NCI-H2107 (cell line): Measurements from ENCODE around the gene NACC2.

Source experiments
- DNase-seq: peaks from one replicate; lab custom pipeline; 2025; lab: John Stamatoyannopoulos, UW

NACC2 gene, protein sequence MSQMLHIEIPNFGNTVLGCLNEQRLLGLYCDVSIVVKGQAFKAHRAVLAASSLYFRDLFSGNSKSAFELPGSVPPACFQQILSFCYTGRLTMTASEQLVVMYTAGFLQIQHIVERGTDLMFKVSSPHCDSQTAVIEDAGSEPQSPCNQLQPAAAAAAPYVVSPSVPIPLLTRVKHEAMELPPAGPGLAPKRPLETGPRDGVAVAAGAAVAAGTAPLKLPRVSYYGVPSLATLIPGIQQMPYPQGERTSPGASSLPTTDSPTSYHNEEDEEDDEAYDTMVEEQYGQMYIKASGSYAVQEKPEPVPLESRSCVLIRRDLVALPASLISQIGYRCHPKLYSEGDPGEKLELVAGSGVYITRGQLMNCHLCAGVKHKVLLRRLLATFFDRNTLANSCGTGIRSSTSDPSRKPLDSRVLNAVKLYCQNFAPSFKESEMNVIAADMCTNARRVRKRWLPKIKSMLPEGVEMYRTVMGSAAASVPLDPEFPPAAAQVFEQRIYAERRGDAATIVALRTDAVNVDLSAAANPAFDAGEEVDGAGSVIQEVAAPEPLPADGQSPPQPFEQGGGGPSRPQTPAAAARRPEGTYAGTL

DNA sequence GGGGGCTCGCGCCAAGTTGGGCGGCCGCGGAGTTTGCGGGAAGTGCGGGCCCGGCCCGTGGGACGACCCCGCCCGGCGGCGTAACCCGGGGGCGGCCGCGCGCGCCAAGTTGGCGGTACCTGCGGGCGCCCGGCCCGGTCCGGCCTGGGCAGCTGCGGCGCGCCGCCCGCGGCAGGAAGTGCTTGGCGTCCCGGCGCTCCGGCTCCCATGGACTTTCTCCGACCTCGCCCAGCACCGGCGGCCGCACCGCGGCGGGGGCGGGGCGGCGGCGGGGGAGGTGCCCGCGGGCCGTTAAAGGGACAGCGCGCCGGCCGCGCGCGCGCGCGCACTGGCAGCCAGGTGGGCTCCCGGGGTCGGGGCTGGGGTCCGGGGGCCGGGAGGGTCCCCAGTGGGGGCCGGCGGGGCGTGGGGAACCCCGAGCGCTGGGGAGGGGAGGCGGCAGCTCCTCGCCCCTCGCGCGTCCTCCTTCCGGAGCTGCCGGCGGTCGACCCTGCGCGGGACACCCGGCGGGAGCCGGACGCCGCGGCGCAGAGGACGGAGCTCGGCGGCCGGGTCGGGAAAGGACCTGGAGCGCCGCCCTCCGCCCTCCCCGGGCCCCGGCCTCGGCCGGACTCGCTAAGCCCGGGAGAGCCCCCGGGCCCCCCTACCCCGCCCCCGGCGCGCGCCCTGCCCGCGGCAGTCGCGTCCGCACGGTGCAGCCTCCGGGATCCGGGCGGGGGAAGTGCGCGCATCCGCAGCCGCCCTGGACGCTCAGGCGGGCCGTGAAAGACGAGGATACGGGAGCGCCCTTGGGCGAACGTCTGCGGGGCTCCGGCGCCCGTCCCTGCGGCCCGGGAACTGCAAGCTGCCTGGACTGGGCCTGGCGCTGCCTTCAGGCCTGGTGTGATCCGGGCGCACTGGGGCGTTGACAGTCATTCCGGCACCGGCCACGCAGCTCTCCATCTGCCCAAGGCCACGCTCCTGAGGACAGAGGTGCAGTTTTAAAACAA lies at the start of gene NACC2:
Gene NACC2, minus strand, starts transcription at position 220 of the 989 bp plus-strand sequence. CDS start 44,768 bp downstream, outside the sequence.
- no peak for DNase-seq

DNA sequence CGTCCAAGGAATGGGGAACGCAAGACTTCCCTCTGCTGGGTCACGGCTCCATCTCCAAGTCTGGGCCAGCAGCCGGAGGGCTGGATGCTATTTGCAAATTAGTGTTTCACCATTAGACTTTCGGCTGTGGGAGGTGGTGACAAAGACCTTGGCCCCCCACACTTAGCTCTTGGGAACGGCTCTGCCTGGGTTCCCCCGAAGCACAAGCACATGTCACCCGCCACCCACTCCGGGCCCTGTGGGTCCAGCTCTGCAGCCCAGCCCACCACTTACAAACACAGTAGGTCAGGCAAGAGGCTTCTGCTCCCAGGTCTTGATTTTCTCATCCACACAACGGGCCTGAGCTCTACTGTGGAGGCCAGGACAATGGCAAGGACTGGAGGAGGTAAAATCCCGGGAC lies 49.4 kb upstream of the NACC2 start:
- no peak for DNase-seq

DNA sequence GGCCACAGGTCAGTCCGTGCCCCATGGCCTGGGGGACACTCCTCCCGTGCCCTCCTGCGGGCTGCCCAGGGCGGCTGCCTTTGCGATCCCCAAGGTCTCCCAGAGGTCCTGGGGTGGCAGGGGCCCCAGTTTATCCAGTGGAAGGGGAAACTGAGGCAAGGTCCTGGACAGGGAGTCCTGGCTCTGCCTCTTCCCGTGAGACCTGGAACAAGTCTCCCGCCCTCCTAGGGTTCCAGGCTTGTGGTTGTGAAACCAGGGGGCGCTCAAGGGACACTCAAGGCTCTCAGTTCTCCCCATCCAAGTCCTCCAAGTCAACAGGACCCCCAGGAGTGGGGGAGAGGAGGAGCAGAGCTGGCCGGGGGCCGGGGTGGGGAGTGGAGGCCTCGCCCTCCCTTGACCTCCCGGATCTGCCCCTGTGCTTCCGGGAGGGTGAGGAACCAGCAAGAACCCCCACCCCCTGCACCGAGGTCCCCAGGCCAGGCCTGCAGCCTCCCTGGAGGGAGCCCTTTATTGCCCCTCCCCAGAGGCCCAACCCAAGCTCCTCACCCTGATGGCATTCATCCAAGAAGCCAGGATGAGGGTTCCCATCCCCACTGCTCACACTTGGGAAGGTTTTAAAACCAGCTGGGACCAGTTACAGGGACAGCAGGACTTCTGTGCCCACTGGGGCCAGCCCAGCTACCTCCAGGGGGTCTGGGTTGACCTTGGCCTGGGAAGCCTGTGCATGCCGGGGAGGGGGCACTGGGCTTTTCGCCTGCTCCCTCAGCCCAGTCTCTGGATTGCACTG lies 48.3 kb upstream of the NACC2 start:
- no peak for DNase-seq

DNA sequence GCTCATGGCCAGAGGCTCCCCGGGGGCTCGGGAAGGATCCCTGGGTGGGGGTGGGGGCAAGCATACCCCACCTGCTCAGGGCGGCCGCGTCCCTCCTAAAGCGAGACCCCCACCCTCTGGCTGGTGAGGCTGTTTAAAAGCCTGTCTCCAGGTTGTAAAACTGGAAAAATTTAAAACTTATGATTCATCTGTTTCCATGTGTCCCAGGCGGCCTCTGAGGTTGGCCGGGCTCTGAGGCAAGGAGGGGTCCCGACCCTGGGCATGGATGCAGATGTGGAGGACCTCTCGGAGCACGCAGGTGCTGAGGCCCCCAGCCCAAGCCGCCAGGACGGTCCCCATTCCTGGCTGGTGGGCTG lies 47.7 kb upstream of the NACC2 start:
- DNase-seq: no peak

DNA sequence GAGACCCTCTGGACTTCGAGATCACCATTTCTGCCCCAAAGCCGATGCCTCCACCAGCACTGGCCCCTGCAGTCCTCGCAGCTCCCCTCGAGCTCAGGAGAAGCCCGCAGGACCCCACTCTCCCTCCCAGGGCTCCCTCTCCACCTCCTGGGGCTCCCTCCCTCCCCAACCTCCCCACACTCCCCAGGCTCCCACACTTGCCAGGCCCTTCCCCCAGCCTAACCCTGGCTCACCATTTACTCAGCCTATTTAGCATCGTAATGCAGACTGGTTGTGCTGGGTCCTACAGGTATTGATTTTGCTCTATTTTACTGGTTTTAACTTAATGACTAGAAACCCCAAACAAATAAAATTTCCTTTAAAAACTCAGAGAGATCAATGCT lies 47.3 kb upstream of the NACC2 start:
- no peak for DNase-seq

DNA sequence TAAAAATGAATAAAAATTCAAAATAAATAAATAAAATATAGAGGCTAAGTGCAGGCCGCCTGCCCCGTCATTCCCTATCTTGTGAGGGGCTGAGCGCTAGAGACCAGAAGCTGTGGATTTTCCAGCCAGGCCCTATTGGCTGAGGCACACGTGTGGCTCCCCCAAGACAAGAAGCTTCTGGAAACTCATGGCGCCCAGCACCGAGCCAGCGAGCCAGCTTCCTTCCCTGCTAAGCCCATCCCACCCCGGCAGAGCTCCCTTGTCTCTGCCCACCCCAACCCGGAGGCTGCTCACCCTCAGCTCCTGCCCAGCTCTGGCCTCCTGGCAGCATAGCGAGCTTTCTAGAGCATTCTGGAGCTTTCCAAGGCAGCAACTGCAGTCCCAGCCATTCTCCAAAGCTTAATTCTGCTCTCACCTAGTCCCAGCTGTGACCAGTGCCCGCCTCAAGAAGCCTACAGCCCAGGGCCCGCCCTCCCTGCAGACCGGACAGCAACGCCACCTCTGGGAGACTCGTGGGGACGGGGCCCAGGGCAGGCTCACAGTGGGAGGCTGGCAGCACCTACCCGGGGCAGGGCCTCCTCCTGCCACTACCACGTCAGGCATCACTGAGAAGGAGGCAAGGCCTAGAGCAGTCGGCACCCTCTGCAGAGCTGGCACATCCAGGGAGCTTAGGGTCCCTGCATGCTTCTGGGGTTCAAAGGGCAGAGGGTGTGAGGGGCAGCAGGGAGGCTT lies 46.8 kb upstream of the NACC2 start:
- DNase-seq: no peak

DNA sequence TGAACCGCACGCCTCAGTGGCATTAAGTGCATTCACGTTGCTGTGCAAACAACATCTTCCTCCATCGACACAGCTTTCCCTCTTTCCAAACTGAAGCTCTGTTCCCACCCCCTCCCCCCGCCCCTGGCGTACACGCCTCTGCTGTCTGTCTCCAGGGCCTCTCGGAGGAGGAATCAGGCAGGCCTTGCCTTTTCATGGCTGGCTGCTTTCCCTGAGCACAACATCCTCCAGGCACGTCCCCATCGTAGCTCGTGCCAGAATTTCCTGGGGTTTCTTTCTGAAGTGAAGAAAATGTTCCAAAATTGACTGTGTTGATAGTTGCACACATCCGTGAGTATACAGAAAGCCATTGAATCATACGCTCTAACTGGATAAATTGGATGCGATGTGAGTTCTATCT lies 45.9 kb upstream of the NACC2 start:
- no peak for DNase-seq

DNA sequence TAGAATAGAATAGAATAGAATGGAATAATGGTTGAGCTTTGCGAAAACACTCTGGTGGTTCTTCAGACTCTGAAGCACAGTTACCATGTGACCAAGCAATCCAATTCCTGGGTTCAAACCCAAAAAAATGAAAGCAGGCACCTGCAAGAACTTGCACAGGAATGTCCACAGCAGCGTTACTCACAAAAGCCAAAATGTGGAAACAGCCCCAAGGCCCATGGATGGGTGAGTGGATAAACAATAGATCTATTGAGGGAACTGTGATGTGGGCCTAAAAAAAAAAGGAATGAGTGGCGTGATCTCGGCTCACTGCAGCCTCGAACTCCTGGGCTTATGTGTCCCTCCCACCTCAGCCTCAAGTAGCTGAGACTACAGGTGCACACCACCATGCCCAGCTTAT lies 45.0 kb upstream of the NACC2 start:
- DNase-seq: no peak

DNA sequence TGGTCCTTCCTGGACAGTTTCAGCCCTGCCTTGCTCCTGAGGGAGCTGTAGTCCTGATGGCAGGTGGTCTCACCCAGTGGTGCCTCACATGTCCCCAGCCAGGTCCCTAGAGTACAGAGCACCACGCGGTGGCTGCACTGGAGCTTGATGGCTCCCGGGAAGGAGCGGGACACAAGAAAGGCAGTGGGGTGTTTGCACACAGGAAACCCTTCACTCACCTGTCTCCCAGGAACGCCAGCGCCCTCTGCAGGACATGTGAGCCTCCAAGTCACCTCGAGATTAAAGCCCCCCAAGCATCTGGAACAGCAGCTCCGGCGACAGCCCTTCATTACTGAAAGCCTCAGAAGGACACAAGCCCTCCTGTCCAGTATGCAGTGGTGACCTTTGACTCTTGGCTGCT lies 43.5 kb upstream of the NACC2 start:
- DNase-seq: peak; percentile 27

DNA sequence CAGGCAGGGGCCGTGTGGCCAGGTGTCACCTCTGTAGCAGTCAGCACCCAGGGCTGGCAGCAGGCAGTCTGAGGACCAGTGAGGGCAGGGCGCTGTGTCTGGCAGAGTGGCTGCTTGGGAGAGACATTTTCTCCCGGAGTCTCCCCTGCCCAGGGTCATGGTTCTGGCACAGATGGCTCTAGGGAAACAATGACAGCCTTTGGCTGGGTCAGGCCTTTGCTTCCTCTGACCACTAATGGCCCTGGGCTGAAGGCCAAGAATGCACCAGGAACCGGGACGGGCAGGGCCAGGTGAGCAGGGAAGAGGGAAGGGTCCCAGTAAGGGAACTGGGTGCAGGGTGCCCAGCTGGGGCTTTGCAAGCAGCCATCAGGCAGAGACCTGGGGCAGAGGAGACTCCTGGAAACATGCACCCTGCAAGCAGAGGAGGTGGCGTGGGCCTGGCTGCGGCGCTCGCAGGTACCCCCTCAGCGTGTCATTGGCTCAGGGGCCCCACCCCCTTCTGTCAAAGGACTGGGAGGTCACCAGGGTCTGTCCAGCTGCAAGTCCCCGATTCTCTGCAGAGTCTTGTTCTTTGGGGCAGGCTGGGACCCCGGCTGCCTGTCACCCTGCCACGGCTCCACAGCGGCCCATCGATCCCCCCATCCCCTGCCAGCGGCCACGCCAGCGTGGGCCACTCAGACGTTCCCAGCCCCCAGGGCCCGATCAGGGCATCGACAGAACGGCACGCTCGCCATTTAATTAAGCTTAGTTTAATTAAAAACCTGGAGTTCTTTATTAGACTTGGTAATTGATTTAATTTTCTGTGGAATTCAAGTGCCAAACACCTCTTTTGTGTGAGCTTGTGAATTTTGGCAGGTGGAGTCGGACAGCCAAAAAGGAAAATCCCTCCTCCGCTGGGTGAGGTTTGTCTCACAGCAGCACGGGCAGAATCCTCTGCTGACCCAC lies 42.5 kb upstream of the NACC2 start:
- no peak for DNase-seq

DNA sequence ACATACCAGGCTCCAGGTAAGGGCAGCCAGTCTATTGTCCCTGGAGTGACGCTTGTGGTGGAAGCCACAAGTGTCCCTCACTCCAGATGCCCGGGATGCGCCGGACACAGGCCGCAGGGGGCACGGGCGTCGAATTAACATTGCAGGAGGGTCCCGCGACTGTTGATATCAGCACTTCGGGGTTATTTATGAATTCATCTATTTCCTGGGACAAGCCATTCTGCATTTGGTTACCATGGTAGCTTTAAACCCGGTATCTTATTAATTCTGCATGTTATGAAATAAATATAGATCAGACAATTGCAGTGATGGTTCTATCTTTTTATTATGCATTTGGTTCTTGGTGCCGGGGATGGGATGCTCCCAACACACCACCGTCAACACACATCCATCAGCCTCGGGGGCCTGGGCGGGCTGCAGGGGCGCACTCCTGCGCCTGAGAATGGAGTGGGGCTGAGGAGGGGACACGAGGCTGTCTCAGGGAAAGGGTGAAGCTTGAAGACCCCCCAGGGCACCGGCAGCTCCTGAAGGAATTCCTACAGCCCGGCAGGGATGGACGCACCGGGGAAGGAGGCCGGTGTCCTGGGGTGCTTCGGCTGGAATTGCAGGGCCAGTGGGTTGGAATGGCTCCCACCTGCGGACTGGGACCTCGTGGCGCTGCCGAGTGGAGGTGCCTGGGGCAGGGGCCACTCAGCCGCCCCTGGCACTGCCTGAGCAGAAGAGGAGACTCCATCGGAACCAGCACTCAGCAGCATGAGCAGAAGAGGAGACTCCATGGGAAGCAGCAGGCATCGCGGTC lies 41.2 kb upstream of the NACC2 start:
- DNase-seq: no peak

DNA sequence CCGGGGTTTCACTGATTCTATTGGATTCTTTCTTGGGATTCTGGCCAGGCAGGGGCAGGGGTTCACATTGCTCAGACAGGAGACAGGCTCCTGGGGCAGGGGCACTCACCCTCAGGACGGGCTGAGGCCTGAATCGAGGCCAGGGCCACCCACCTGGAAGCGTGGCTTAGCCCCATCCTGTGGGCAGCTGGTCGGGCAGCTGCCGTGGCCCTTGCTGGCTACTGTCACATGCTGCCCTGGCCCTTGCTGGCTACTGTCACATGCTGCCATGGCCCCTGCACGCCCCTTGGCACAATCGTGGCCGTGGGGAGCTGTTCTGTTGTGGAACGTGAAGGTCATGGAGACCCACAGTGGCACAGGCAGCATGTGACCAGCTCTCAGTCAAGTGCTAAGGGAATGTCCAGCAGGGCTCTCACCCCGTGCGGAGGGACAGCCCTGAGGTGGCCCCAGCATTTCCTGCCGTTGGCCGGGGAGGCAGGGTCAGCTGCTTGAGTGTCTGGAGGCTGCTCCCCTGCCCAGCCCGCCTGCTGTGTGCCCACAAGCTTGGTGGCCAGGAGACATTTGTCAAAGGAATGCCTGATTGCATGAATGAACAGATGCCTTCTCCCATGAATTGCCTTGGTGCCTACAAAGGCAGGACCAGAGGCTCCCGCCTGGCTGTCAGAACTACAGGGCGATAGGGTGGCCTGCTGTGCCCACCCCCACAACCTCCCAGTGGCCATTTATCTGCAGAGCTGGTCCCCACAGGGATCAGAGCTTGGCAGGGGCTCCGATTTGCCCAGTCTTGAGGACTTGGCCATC lies 40.4 kb upstream of the NACC2 start:
- no peak for DNase-seq

DNA sequence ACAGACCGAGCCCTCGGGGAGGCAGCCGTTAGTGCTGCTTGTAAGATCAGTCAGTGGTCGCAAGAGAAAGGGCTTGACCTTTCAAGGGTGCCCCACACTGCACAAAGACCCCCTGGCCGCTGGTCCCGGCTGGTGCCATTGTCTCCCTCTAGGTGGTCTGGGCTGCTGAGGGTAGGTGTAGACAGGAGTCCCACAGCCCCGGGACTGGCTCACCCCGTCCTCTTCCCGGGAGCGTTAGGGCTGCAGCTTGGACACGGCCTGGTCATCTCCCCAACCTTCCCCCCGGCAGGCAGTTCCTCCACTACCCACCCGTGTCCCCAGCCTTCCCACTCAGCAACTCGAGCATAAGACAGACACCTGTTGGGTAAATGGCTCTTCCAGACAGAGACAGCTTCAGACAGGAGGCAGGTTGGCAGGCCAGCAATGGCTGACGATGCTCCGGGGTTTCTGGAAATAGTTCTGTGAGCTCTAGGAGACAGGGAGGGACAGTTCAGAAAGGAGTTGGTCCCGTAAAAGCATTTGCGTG lies 38.9 kb upstream of the NACC2 start:
- DNase-seq: no peak

DNA sequence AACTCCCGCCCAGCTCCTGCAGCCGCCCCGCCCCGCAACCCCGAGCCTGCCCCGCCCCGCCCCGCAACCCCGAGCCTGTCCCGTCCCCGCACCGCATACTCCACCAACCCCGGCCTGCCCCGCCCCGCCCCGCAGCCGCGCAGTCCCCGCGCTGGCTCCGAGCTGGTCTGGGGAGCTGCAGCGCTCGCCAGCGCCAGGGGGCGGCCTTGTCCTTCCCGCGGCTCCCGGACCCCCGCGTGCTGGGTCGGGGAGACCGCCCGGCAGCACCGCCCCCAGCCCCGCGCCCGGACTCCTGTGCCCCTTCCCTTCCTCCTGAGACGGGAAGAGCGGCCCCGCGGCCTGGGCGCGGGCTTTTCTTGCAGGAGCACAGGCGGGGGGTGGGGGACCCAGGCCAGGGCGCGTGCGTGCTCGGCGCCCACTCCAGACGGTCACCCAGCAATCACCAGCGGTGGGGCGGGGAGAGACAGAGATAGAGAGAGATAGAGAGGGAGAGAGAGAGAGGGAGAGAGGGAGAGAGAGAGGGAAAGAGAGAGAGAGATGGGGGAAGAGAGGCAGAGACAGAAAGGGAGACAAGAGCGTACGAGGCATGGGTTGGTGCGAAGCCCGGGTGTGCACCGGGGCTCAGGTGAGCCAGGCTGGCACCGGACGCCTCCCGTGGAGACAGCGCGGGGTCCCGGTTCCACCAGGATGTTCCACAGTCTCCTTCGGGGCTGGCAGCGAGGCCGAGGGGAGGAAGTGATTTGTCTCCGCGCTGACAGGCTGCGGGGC lies 38.3 kb upstream of the NACC2 start:
- DNase-seq: no peak

DNA sequence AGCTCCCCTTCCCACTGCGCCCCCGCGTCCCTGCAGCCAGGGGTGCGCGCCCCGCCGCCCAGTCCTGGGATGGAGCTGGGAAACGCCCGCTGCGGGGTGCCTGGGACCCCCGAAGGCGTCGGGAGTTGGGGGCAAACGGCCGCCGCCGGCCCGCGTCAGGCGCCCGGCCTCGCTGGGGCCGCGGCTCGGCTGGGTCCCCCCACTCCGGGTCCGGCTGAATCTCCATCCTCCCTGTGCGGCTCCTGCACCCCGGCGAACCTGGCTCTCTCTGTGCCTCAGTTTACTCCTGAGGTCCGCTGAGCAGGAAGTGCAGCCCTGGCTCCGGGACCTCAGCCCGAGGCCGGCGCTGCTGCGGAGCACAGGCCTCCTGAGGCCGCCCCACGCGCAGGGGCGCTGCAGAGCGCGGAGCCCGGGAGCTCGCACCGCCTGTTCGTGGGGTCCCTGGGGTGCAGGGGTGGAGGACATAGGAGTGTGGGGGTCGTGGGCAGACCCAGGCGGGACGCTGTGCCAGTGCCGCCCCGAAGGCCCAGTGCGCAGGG lies 37.5 kb upstream of the NACC2 start:
- no peak for DNase-seq

DNA sequence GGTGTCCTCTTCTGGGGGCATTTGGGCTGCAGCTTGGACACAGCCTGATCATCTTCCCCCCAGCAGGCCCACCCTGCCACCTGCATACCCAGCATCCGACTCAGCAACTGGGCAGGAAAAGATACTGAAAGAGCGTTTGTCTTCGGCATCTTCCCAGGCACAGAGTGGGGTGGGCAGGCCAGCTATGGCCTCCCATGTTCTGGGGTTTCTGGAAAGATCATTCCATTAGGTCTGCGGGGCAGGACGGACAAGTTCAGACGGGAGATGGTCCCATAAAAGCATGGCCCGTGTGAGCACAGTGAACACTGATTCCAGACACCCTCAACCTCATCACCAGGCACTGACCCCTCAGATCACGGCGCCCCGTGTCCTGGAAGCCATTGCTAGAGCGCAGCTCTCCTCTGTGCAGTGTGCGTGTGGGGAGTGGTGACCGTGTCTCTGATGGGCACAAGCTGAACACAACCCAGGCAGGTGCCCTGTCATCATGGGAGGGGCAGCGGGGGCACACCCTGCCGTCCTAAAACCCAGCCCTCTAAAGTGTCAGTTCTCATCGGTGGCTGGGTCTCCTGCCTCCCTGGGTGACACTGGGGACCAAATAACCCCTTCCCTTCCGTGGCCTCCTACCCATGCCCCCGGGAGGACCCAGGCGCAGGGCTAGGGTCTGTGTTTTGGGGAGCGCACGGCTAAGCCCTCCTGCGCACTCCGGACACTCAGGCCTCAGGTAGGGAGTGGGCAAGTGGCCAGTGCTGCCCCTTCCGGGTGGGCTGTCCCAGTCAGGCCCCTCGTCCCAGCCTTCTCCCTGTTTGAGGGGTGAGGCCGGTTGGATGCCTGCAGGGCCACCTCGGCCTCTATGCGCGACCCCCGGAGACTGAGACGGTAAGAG lies 36.8 kb upstream of the NACC2 start:
- no peak for DNase-seq
